HG02885 (cell line): ENCODE measurements around the gene TRAPPC10.
A peak's percentile ranks its signal among the peaks of the same experiment; 100 is the strongest.

Source experiments
- ATAC-seq: cut with Tn5 transposase; IDR thresholded peaks from one replicate; pipeline ENCODE4 v1.9.1; 2021; ENCODE audit warnings: mild to moderate bottlenecking; ENCODE audit not compliant: unreplicated experiment, poor library complexity

Gene TRAPPC10, protein sequence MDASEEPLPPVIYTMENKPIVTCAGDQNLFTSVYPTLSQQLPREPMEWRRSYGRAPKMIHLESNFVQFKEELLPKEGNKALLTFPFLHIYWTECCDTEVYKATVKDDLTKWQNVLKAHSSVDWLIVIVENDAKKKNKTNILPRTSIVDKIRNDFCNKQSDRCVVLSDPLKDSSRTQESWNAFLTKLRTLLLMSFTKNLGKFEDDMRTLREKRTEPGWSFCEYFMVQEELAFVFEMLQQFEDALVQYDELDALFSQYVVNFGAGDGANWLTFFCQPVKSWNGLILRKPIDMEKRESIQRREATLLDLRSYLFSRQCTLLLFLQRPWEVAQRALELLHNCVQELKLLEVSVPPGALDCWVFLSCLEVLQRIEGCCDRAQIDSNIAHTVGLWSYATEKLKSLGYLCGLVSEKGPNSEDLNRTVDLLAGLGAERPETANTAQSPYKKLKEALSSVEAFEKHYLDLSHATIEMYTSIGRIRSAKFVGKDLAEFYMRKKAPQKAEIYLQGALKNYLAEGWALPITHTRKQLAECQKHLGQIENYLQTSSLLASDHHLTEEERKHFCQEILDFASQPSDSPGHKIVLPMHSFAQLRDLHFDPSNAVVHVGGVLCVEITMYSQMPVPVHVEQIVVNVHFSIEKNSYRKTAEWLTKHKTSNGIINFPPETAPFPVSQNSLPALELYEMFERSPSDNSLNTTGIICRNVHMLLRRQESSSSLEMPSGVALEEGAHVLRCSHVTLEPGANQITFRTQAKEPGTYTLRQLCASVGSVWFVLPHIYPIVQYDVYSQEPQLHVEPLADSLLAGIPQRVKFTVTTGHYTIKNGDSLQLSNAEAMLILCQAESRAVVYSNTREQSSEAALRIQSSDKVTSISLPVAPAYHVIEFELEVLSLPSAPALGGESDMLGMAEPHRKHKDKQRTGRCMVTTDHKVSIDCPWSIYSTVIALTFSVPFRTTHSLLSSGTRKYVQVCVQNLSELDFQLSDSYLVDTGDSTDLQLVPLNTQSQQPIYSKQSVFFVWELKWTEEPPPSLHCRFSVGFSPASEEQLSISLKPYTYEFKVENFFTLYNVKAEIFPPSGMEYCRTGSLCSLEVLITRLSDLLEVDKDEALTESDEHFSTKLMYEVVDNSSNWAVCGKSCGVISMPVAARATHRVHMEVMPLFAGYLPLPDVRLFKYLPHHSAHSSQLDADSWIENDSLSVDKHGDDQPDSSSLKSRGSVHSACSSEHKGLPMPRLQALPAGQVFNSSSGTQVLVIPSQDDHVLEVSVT

DNA sequence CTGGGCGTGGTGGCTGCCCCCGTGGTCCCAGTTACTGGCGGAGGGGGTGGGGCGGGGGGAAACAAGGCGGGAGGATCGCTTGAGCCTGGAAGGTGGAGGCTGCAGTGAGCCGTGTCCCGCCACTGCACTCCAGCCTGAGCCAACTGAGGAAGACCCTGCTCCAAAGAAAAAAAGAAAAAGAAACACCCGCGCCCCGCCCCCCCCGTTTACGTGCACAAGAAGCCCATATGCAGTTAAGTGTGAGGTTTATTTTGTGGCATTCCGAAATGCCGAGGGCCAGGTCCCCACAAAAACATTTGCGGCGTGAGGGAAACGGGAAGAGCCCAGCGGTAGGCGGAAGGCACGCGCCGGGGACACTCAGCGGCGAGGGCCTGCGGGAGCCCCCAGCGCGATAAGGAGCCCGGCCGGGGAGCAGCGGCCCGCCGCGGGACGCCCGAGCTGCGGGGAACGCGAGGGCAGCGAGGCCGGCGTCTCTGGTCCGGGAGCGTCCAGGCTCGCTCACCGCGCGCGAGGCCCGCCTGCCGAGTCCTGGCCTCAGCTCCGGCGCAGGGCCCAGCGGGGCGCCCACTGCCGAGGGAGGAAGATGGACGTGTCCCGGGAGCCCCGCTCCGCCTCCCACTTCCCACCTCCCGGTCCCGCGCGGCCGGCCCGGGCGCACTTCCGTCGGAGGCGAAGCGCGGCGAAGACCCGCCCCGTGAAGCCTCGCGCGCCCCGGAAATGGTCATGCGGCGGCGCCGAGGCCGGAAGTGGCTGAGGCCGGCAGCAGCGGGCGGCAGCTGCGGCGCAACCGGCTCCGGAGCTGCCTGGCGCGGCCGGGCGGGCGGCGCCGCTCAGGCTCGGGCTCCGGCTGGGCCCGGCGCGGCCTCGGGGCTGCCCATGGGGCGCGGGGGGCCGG is at the start of gene TRAPPC10:
Gene TRAPPC10, plus strand, starts transcription at position 731 of the 895 bp plus-strand sequence. CDS start 185 bp downstream, outside the sequence.
- ATAC-seq = peak; percentile 72

DNA sequence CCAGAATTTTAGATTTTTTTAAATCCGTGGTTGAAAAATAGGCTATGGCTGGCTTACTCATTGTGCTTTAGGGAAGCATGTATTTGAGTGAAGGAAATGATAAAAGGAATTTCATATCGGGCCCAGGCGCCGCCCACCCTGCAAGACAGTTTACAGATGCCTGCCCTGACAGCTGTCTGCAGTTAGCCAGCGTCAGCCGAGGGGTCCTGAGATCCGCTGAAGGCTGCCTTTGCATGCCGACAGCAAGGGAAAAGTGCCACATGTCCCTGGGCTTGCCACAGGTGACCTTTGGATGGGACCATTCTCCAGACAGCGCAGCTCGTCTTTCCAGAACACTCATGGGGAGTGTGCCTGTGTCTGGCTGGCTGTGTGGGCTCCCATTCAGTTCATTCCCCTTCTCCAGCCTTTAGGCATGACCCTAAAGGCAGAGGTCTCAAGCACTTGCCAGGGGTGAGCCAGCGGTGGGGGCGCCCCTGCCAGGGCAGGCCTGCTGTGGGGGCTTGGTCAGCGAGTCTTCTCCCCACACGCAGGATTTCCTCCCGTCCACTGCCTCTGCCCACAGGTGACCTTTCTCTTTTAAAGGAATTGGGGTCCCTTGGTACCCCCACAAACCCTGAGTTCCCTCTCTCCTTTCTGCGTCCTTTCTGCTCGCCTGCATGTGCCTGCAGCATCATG is 46.1 kb upstream of the TRAPPC10 start:
- no peak for ATAC-seq

DNA sequence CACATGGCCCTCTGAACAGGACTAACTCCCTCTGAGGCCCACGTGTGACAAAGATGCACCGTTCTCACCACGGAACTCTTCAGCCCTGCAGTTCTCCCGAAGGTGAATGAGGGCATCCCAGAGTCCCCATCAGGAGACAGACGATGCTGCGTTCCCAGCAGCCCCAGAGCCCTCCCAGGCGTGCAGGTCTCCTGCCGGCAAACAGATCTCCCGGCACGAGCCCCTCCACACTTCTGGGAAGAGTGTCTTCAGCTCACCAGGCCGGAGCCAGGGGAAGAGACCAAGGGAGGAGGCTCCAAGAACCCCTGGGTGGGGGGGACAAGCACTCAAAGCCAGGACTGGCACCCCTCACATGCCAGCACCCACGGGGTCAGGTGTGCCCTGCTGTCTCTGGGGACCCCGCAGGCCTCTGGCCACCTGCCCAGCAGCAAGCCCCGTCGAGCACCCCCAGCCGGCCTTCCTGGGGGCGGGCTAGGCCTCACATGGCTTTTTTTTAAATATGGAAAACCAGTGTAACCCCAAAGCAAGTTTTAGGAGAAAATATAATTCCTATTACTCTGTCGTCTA is 45.1 kb upstream of the TRAPPC10 start:
- ATAC-seq = no peak

DNA sequence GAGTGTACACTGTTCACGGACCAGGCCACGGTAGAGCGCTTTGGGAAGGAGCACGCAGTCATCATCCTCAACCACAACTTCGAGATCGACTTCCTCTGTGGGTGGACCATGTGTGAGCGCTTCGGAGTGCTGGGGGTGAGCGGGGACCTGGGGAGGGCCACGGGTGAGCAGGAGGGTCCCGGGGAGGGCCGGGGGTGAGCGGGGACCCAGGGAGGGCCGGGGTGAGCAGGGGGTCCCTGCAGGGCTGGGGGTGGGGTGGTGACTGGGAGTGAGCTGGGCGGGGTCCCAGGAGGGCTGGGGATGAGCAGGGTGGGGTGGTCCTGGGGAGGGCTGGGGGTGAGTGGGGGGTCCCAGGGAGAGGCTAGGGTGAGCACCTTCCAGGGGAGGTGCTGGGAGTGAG is 44.1 kb upstream of the TRAPPC10 start:
- ATAC-seq = no peak

DNA sequence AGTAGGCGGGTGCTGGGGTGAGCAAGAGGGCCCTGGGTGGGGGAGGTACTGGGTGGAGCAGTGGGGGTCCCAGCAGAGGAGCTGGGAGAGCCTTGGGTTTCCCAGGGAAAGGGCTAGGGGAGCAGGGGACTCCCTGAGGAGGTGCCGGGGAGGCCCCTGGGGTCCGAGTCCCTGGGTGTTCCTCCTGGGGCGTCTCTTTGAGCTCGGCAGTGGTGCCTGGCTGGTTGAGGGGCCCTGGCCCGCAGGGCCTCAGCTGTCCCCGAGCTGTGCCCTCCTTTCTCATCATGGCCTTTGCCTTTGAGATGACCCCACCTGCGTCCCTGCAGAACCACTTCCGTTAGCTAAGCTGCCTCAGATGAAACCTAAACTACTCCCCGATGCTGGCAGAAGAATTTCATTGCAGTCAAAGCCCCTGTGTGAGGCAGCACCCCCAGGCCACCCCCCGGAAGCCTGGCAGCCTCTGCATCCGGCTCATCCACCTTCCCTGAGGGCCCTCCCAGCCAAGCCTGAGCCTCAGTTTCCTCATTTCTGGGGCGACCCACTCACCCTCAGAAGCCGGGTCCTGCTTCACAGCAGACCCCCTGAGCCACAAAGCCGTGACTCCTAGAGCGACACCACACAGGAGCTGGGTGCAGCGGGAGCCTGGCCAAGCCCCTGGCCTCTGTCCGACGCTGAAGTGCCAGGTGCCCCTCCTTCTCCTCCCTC is 43.5 kb upstream of the TRAPPC10 start:
- no peak for ATAC-seq

DNA sequence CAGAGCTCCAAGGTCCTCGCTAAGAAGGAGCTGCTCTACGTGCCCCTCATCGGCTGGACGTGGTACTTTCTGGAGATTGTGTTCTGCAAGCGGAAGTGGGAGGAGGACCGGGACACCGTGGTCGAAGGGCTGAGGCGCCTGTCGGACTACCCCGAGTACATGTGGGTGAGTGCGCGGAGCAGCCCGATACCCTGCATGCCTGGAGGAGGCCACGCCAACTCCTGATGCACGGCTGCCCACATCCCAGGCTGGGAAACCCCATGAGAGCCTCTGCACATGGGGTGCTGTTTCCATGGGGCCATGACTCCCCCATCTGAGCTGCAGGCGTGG is 43.0 kb upstream of the TRAPPC10 start:
- ATAC-seq = no peak

DNA sequence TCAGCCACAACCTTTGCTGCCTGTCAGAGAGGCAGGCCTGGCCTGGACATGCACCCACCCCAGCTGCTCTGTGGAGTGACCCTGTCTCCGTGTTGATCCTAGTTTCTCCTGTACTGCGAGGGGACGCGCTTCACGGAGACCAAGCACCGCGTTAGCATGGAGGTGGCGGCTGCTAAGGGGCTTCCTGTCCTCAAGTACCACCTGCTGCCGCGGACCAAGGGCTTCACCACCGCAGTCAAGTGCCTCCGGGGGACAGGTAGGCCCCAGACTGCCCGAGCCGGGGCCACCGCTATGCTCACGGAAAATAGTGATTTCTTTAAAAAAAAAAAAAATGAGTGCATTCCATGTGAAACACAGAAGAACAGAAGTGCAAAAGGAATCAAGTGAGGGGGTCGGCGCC is 41.6 kb upstream of the TRAPPC10 start:
- no peak for ATAC-seq

DNA sequence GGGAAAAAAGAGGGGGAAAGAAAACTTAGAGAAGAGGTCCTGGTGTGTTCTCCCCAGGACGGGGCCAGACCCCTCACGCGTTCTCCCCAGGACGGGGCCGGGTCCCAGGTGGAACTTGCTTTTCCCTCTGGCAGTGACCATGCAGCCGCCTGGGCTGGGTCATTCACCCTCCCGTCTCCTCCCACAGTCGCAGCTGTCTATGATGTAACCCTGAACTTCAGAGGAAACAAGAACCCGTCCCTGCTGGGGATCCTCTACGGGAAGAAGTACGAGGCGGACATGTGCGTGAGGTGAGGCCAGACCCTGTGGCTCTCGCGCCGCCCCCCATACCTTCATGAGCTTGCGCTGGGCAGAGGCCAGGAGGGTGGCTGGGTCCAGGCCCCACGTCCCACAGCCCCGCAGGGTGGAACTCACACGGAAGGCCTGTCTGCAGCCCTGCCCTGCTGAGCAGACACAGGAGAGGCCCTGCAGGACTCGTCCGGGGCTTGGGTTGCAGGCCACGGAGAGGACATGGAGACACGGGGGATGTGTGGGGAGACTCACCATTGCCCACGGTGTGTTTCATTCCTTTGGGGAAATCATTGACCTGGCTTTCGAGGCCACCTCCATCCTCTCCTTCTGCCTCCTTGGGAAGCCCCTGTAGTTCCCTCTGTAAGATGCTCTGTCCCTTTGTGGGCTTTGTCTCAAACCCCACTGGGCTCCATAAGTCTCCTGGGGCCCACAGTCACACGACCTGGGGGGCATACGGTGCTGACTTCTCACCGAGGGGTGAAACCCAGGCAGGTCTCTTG is 40.7 kb upstream of the TRAPPC10 start:
- no peak for ATAC-seq

DNA sequence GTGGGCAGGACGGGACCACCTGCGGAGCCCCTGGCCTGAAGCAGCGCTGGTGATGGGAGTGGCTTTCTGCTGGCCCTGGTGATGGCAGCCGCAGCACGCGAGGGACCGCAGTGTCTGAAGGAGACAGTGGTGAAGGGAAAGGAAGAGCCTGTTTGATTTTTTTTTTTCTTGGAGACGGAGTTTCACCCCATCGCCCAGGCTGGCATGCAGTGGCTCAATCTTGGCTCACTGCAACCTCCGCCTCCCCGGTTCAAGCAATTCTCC is 40.2 kb upstream of the TRAPPC10 start:
- ATAC-seq = no peak

DNA sequence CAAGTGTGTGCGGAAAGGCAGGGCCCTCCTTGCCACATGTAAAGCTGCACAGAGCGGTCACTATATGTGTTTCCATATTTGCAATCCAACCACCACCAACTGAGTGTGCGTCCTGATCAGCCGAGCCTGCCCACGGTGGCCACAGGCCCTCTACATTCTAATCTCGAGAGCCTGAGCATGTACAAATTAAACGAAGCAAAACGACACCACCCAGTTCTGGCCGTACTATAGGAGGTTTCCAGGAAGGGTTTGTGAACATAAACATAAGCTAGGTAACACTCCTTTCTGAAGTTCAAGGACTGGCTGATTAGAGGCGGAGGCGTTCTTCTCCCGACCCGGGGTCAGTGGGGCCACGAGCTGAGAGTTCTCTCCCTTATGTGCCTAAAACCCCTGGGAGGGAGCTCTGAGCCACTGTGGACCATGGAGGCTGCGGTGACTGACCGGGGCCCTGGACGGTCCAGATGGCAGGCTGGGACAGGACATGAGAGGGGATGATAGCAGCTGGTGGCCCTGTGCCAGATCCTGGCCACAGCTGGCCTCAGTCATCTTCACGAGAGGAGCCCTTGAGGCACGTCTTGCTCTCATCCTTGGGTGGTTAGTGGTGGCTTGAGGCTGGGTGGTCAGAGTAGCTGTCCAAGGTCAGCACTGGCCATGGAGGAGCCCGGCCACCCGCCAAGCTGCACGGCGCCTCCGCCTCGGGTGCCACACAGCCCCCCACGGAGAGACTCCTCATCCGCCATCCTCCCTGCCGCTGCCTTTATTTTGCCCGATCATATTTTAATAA is 39.1 kb upstream of the TRAPPC10 start:
- no peak for ATAC-seq

DNA sequence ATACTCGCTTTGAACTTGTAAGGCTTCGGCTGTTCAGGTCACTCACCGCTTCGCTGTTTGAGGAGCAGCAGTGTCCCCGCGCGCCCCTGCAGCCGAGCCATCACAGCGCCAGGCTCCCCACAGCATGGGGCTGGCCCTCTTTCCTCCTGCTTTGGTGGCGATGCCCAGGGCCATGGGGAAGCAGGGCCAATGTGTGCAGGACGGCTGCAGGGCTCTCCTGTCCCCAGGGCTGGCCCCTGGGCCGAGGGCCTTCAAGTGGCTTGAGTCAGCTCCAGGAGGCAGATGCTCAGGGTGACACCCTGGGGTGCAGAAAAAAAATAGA is 38.5 kb upstream of the TRAPPC10 start:
- ATAC-seq = no peak

DNA sequence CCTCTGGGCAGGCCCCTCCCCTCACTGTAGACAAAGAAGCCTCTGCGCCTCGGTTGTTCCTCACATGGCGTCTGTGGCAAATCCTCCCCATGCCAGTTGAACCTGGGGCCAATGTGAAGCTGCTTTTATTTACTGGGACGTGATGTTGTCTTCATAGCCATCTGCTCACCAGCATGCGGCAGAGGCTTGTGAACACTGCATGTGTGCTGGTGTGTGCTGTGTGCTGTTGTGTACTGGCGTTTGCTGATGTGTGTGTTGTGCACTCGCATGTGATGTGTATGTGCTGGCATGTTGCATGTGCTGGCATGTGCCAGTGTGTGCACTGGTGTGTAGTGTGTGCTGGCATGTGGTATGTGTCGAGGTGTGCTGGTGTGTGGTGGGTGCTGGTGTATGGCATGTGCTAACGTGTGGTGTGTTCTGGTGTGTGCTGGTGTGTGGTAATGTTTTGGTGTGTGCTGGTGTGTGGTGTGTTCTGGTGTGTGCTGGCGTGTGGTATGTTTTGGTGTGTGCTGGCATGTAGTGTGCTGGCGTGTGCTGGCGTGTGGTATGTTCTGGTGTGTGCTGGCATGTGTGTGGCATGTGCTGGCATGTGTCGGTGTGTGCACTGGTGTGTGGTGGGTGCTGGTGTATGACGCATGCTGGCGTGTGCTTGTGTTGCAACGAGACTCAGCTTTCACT is 37.2 kb upstream of the TRAPPC10 start:
- no peak for ATAC-seq

DNA sequence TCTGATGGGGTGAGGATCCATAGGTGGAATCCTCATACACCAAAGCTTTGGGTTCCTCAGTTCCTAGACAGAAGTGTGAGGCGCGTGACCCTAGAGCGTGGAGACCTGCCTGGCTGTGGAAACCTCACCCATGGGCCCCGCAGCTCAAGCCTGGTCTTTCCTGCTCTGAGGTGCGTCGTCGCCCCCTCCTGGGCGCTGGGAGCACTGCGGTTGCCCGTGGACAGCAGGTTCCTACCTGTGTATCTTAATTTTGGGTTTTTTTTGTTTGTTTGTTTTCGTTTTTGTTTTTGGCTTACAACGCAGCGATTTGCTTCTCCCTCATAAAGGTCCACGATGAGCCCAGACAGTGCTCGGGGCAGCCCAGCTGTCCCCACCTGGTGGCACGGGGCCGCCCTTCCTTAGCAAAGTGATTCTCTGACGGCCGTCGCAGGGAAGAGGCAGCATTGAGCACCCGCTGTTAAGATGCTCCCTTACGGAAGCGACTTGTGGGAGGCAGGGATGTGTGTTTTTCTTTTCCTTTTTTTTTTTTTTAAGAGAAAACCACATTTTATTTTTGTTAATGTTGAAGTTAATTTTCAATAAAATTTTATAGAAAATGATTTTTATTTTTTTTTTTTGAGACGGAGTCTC is 36.5 kb upstream of the TRAPPC10 start:
- no peak for ATAC-seq

DNA sequence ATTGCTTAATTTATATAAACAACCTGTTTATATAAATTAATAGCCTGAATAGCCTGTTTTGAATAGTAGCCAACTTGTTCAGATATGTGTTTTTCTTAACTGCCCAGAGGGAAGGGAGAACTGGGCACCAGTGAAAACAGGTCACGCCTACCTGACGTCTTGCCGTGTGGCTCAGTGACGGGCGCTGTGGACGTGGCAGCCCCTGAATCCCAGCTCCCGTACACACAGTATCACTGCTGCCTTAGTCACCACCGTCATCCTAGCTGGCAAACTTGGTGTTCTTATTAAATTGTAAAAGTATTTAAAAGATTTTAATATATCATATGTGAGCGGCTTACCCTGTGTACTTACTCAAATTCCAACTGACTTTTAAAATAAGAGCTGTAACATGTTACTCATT is 35.4 kb upstream of the TRAPPC10 start:
- no peak for ATAC-seq

DNA sequence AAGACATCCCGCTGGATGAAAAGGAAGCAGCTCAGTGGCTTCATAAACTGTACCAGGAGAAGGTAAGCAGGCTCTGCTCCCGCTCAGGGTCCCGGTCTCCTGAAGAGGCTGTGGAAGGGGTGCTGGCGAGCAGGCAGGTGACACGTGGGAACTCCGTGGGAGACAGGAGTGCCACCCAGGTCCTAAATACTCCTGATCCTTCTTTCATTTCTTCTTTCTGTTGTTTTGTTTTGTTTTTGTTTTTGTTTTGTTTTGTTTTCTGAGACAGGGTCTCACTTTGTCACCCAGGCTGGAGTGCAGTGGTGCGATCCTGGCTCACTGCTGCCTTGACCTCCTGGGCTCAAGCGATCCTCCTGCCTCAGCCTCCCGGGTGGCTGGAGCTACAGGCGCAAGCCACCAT is 34.0 kb upstream of the TRAPPC10 start:
- no peak for ATAC-seq

DNA sequence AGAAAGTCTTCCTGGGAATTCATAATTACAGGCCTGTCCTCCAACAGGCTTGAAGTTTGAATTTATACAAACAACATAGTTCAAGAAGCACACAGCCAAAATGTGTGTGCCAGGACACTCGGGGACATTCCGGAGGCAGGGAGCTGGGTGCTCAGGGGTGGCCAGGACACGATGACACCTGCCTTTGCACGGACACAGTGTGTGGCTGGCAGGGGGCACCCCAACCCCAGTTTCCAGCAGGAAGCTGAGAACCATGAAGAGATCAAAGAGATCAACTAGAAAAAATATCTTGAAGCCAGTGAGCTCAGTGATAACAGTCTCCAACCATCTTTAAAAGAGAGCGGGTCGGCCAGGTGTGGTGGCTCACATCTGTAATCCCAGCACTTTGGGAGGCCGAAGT is 32.5 kb upstream of the TRAPPC10 start:
- ATAC-seq = no peak
